Measurements from ENCODE around the gene ATG13.
A peak's percentile ranks its signal among the peaks of the same experiment; 100 is the strongest.

ATG13 gene

GRCh38 chr11:46618837-46619236 is 1.5 kb downstream of the ATG13 start:
- POLR2A ChIA-PET = interaction anchor here (0.9 to 1.8 kb wide), 2 partner anchors 8 to 14 kb away, joined by 5 to 7 read pairs; no protein-coding TSS in a partner anchor
- Histone ChIP-seq H3K36me3 (ENCODE audit: control insufficient read depth in 2 of 2, insufficient read depth in 1 of 2, low read length in 2 of 2) (peaks cover 0 to 26% of the 10 kb centered on the region in 2 experiments; a peak in 2 of 3 replicates), H3K9me3 (ENCODE audit: control insufficient read depth, insufficient read depth, low read depth, low read length) (no peaks in the 10 kb centered on the region), H3K4me3 (ENCODE audit: low read depth, low read length) (peak overlapping the region; percentile 33), H3K4me1 (ENCODE audit: control insufficient read depth, insufficient read depth, low read length) (no peaks in the 10 kb centered on the region), H3K27ac (ENCODE audit: extremely low read depth, low read depth, low read length) (no peak overlapping the region)
- CTCF ChIA-PET = interaction anchor here (0.6 to 3.5 kb wide), 15 partner anchors 12 to 267 kb away, joined by 3 to 16 read pairs (median 4); no protein-coding TSS in a partner anchor
- TF ChIP-seq ZNF394 (tag by site-specific recombination; IDR thresholded peaks at IDR 0.05; ENCODE audit: borderline replicate concordance) (no peak), ZSCAN23 (tag by site-specific recombination; IDR thresholded peaks at IDR 0.05) (no peak), ZNF19 (tag by site-specific recombination; IDR thresholded peaks at IDR 0.05; ENCODE audit: low read depth) (no peak), ZNF792 (tag by site-specific recombination; IDR thresholded peaks at IDR 0.05) (no peak), ZNF555 (tag by site-specific recombination; conservative IDR thresholded peaks at IDR 0.05) (no peak), ZSCAN30 (tag by site-specific recombination; IDR thresholded peaks at IDR 0.05) (no peak), ZNF585B (tag by site-specific recombination; IDR thresholded peaks at IDR 0.05) (no peak), ZBTB6 (tag by site-specific recombination; IDR thresholded peaks at IDR 0.05) (no peak), ZFP37 (tag by site-specific recombination; IDR thresholded peaks at IDR 0.05) (no peak), GLIS2 (tag by site-specific recombination; IDR thresholded peaks at IDR 0.05) (no peak), ZNF248 (tag by site-specific recombination; IDR thresholded peaks at IDR 0.05) (no peak), ZNF274 (IDR thresholded peaks at IDR 0.05; ENCODE audit: low read length) (no peak), ZNF274 (tag by site-specific recombination; IDR thresholded peaks at IDR 0.05; ENCODE audit: borderline replicate concordance) (no peak), ZNF221 (tag by site-specific recombination; IDR thresholded peaks at IDR 0.05; ENCODE audit: borderline replicate concordance) (no peak), IKZF3 (tag by site-specific recombination; IDR thresholded peaks at IDR 0.05) (no peak), SP7 (tag by site-specific recombination; IDR thresholded peaks at IDR 0.05) (no peak), ZNF623 (tag by site-specific recombination; IDR thresholded peaks at IDR 0.05) (no peak), ZNF350 (tag by site-specific recombination; IDR thresholded peaks at IDR 0.05) (no peak), ZNF18 (tag by site-specific recombination; IDR thresholded peaks at IDR 0.05) (no peak), ZNF146 (tag by site-specific recombination; IDR thresholded peaks at IDR 0.05) (no peak), PRDM2 (tag by site-specific recombination; IDR thresholded peaks at IDR 0.05; ENCODE audit: borderline replicate concordance) (no peak)

Measured in HEK293 (cell line).